BJ (cell line): ENCODE measurements around the gene ADCY2. TPM values are rescaled to one million over a fixed set of nuclear protein-coding genes. Genes with fewer than 3 reads are reported as not detected.

ENCODE experiments used
- CTCF ChIA-PET: fragments of 350-600 bp; formaldehyde crosslinking; extraction: SDS; loops from one replicate; lab custom pipeline; 2021; ENCODE audit warnings: antibody characterized with exemption, inconsistent platforms; lab: Yijun Ruan, JAX
- POLR2A ChIA-PET: fragments of 300-600 bp; sonication (Branson Sonifier 250); formaldehyde crosslinking; extraction: SDS; loops from one replicate; lab custom pipeline; 2021; ENCODE audit warnings: antibody characterized with exemption; lab: Charles Lee
- DNase-seq: peaks from one replicate; pipeline ENCODE4 v3.0.0-alpha.2; 2011; ENCODE audit warnings: low read depth
- H3K27me3 ChIP-seq: 2 replicates; pipeline ENCODE4 v1.6.0; 2011; ENCODE audit warnings: low read length; ENCODE audit not compliant: control insufficient read depth, insufficient read depth
- H3K36me3 ChIP-seq: 2 replicates; pipeline ENCODE4 v1.5.1; 2011; ENCODE audit warnings: low read length; ENCODE audit not compliant: control insufficient read depth, insufficient read depth
- H3K4me3 ChIP-seq: 2 replicates; pipeline ENCODE4 v1.5.1; 2011; ENCODE audit warnings: low read depth, mild to moderate bottlenecking, control low read depth, low read length
- polyA plus RNA-seq: library from polyadenylated mRNA; depleted of rRNA; stranded (reverse); fragments of >200 nt; gene quantifications from 2 replicates; pipeline ENCODE4 v1.2.3, GENCODE V29; 2011
- TF ChIP-seq, protein P1 (sequence below): IDR thresholded peaks from 2 replicates; pipeline ENCODE4 v1.5.1; 2011; ENCODE audit warnings: low read depth, mild to moderate bottlenecking, control low read depth, inconsistent platforms, low read length, moderate library complexity; ENCODE audit not compliant: insufficient read depth

The ADCY2 gene
- polyA plus RNA-seq, 1 experiment = not detected

DNA sequence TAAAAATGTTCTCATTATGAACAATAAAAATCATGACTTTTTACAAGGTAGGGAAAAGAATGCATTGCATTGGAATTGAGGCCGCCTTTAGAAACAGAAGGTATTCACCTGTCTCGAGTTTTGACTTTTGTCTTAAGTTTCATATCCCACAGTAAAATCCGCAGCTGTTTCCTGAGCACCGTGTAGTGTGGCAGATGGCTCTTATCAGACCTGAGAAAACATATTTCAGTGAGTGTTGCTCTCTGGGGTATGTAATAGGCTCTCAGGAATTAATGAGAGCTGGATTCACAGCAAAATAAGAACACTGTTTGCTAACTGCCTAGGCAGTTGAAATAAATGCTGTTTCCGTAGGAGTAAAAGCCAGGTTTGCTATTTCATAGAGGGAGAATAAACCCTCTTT, 233.6 kb downstream of the ADCY2 start:
- ChIA-PET CTCF (no interaction called here), POLR2A (no interaction called here)
- no peak for DNase-seq
- TF ChIP-seq, protein P1, sequence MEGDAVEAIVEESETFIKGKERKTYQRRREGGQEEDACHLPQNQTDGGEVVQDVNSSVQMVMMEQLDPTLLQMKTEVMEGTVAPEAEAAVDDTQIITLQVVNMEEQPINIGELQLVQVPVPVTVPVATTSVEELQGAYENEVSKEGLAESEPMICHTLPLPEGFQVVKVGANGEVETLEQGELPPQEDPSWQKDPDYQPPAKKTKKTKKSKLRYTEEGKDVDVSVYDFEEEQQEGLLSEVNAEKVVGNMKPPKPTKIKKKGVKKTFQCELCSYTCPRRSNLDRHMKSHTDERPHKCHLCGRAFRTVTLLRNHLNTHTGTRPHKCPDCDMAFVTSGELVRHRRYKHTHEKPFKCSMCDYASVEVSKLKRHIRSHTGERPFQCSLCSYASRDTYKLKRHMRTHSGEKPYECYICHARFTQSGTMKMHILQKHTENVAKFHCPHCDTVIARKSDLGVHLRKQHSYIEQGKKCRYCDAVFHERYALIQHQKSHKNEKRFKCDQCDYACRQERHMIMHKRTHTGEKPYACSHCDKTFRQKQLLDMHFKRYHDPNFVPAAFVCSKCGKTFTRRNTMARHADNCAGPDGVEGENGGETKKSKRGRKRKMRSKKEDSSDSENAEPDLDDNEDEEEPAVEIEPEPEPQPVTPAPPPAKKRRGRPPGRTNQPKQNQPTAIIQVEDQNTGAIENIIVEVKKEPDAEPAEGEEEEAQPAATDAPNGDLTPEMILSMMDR = no peak
- no peak overlapping the region for H3K4me3 ChIP-seq
- no peaks in the 10 kb centered on the region for H3K27me3 ChIP-seq
- no peaks in the 10 kb centered on the region for H3K36me3 ChIP-seq

- Histone ChIP-seq H3K4me3 (no peak overlapping the region), H3K27me3 (no peaks in the 10 kb centered on the region), H3K36me3 (no peaks in the 10 kb centered on the region)
- TF ChIP-seq, protein P1 = no peak
- ChIA-PET POLR2A (no interaction called here), CTCF (no interaction called here)
- DNase-seq = no peak
Observed at GRCh38 chr5:7634837-7635236, 238.9 kb downstream of the ADCY2 start.

GRCh38 chr5:7638456-7638855, 242.5 kb downstream of the ADCY2 start:
- DNase-seq = no peak
- Histone ChIP-seq H3K27me3 (no peaks in the 10 kb centered on the region), H3K36me3 (no peaks in the 10 kb centered on the region), H3K4me3 (no peak overlapping the region)
- ChIA-PET CTCF (no interaction called here), POLR2A (no interaction called here)
- TF ChIP-seq, protein P1 = no peak

- Histone ChIP-seq H3K27me3 (no peaks in the 10 kb centered on the region), H3K36me3 (no peaks in the 10 kb centered on the region), H3K4me3 (no peak overlapping the region)
- DNase-seq = no peak
- CTCF ChIA-PET = no interaction called here
- POLR2A ChIA-PET = no interaction called here
- TF ChIP-seq, protein P1 = no peak
Observed at GRCh38 chr5:7642029-7642428, 246.1 kb downstream of the ADCY2 start.

GRCh38 chr5:7644723-7645122, 248.8 kb downstream of the ADCY2 start:
- TF ChIP-seq, protein P1 = no peak
- CTCF ChIA-PET = no interaction called here
- POLR2A ChIA-PET = no interaction called here
- Histone ChIP-seq H3K27me3 (no peaks in the 10 kb centered on the region), H3K4me3 (no peak overlapping the region), H3K36me3 (no peaks in the 10 kb centered on the region)
- no peak for DNase-seq
